ENCODE measurements around the gene POLRMT. TPM values are rescaled to one million over a fixed set of nuclear protein-coding genes. Genes with fewer than 3 reads are reported as not detected.
A peak's percentile ranks its signal among the peaks of the same experiment; 100 is the strongest.
"Not testable (repeated sequence)": the region's sequence is repeated elsewhere in the genome, so short reads cannot be mapped to it uniquely, and the experiment has no call there.

The POLRMT gene
- total RNA-seq, 1 donor from 2014 or later = 14.1 TPM

GRCh38 chr19:676007-676338 lies 42.6 kb upstream of the POLRMT start:
- Histone ChIP-seq H3K27me3 (peaks cover 46% of the 10 kb centered on the region), H3K79me2 (ENCODE audit: low read depth) (no peaks in the 10 kb centered on the region), H3K4me3 (no peak overlapping the region), H3K9ac (no peak overlapping the region), H3K9me3 (ENCODE audit: low read depth) (no peaks in the 10 kb centered on the region), H4K20me1 (ENCODE audit: low read depth) (peaks cover 26% of the 10 kb centered on the region), H3K4me1 (peaks cover 7% of the 10 kb centered on the region), H3K36me3 (no peaks in the 10 kb centered on the region), H3K4me2 (no peak overlapping the region), H2AFZ (replicated peaks) (no peak overlapping the region), H3K27ac (no peak overlapping the region), H3F3A (ENCODE audit: low read depth) (peaks cover 22% of the 10 kb centered on the region)
- DNase-seq (ENCODE audit: low spot score) = no peak
- H3K36me3 Mint-ChIP-seq = no peaks in the 10 kb centered on the region
- peaks cover 9% of the 10 kb centered on the region for H3K4me1 Mint-ChIP-seq
- TF ChIP-seq EZH2phosphoT487 (IDR thresholded peaks at IDR 0.05) (no peak), CTCF (IDR thresholded peaks at IDR 0.05) (no peak), EZH2 (IDR thresholded peaks at IDR 0.05) (no peak)
- H3K4me3 Mint-ChIP-seq = peak overlapping the region; percentile 43
- no peaks in the 10 kb centered on the region for H3K9me3 Mint-ChIP-seq
- H3K27me3 Mint-ChIP-seq (ENCODE audit: insufficient read depth, low read depth) = peaks cover 12% of the 10 kb centered on the region
- no peak overlapping the region for H3K27ac Mint-ChIP-seq

GRCh38 chr19:674282-675151 lies 41.2 kb upstream of the POLRMT start:
- Histone ChIP-seq H3K36me3 (no peaks in the 10 kb centered on the region), H3K4me2 (no peak overlapping the region), H3K27ac (no peak overlapping the region), H3K27me3 (peaks cover 46% of the 10 kb centered on the region), H2AFZ (replicated peaks) (no peak overlapping the region), H3F3A (ENCODE audit: low read depth) (peaks cover 20% of the 10 kb centered on the region), H4K20me1 (ENCODE audit: low read depth) (peaks cover 24% of the 10 kb centered on the region), H3K79me2 (ENCODE audit: low read depth) (no peaks in the 10 kb centered on the region), H3K9me3 (ENCODE audit: low read depth) (no peaks in the 10 kb centered on the region), H3K9ac (no peak overlapping the region), H3K4me1 (peaks cover 5% of the 10 kb centered on the region), H3K4me3 (no peak overlapping the region)
- no peak overlapping the region for H3K27ac Mint-ChIP-seq
- peak overlapping the region; percentile 33 for H3K4me3 Mint-ChIP-seq
- peaks cover 12% of the 10 kb centered on the region for H3K27me3 Mint-ChIP-seq (ENCODE audit: insufficient read depth, low read depth)
- H3K36me3 Mint-ChIP-seq = no peaks in the 10 kb centered on the region
- H3K4me1 Mint-ChIP-seq = peaks cover 9% of the 10 kb centered on the region
- no peaks in the 10 kb centered on the region for H3K9me3 Mint-ChIP-seq
- no peak for DNase-seq (ENCODE audit: low spot score)
- no peak for TF ChIP-seq CTCF (IDR thresholded peaks at IDR 0.05)
- no peak for TF ChIP-seq EZH2phosphoT487 (IDR thresholded peaks at IDR 0.05)
- no peak for TF ChIP-seq EZH2 (IDR thresholded peaks at IDR 0.05)

DNA sequence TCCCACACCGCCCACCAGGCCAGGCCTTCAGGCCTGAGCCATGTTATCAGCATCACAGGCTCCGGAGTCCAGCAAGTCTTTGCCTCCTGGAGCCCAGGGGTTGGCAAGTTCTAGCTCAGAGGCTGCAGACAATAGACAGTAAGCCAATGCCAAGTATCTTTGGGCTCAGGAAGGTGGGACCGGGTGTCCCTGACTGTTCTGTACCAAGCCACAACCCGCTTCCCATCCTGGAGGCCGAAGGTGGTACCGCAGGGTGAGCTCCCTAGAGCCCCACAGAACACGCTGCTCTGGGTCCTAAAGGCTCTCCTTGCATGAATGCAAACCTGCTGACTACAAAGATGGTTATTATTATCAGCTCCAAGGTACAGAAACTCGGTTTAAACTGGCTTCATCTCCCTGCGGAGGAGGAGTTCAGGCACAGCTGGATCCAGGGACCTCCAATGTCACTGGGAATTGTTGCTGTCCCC lies 37.3 kb upstream of the POLRMT start:
- Histone ChIP-seq H3K27me3 (peaks cover 15% of the 10 kb centered on the region), H3K36me3 (no peaks in the 10 kb centered on the region), H3K4me3 (no peak overlapping the region), H3K9ac (no peak overlapping the region), H3K27ac (no peak overlapping the region), H4K20me1 (ENCODE audit: low read depth) (no peaks in the 10 kb centered on the region), H3K4me2 (no peak overlapping the region), H3K4me1 (no peaks in the 10 kb centered on the region), H3F3A (ENCODE audit: low read depth) (peaks cover 5% of the 10 kb centered on the region), H3K9me3 (ENCODE audit: low read depth) (no peaks in the 10 kb centered on the region), H3K79me2 (ENCODE audit: low read depth) (no peaks in the 10 kb centered on the region), H2AFZ (replicated peaks) (no peak overlapping the region)
- H3K4me1 Mint-ChIP-seq = peaks cover 6% of the 10 kb centered on the region
- no peak for TF ChIP-seq EZH2phosphoT487 (IDR thresholded peaks at IDR 0.05)
- no peak for TF ChIP-seq EZH2 (IDR thresholded peaks at IDR 0.05)
- peak; percentile 10 for TF ChIP-seq CTCF (IDR thresholded peaks at IDR 0.05)
- H3K36me3 Mint-ChIP-seq = no peaks in the 10 kb centered on the region
- peaks cover 10% of the 10 kb centered on the region for H3K27me3 Mint-ChIP-seq (ENCODE audit: insufficient read depth, low read depth)
- no peak overlapping the region for H3K4me3 Mint-ChIP-seq
- H3K9me3 Mint-ChIP-seq = peaks cover 5% of the 10 kb centered on the region
- no peak for DNase-seq (ENCODE audit: low spot score)
- H3K27ac Mint-ChIP-seq = no peak overlapping the region

GRCh38 chr19:668675-669434 lies 35.5 kb upstream of the POLRMT start:
- not testable (repeated sequence) for H3F3A ChIP-seq (ENCODE audit: low read depth); H3K79me2 ChIP-seq (ENCODE audit: low read depth); H3K27me3 Mint-ChIP-seq (ENCODE audit: insufficient read depth, low read depth); H3K27ac Mint-ChIP-seq; H3K9me3 ChIP-seq (ENCODE audit: low read depth); H3K9me3 Mint-ChIP-seq; DNase-seq (ENCODE audit: low spot score); H3K4me2 ChIP-seq; H3K27ac ChIP-seq; H2AFZ ChIP-seq (replicated peaks); H3K4me3 ChIP-seq; H3K4me3 Mint-ChIP-seq; H3K9ac ChIP-seq; H4K20me1 ChIP-seq (ENCODE audit: low read depth); H3K4me1 ChIP-seq; H3K36me3 ChIP-seq; H3K36me3 Mint-ChIP-seq; H3K4me1 Mint-ChIP-seq; H3K27me3 ChIP-seq

- DNase-seq (ENCODE audit: low spot score); H3K4me1 ChIP-seq; H3K4me3 ChIP-seq; H2AFZ ChIP-seq (replicated peaks); H3K27me3 Mint-ChIP-seq (ENCODE audit: insufficient read depth, low read depth); H3K27ac ChIP-seq; H3K36me3 Mint-ChIP-seq; H3K9me3 ChIP-seq (ENCODE audit: low read depth); H3K4me3 Mint-ChIP-seq; H3K4me1 Mint-ChIP-seq; H3K9ac ChIP-seq; H3K27ac Mint-ChIP-seq; H3K27me3 ChIP-seq; H3K36me3 ChIP-seq; H3K79me2 ChIP-seq (ENCODE audit: low read depth); H4K20me1 ChIP-seq (ENCODE audit: low read depth); H3K4me2 ChIP-seq; H3K9me3 Mint-ChIP-seq: not testable (repeated sequence)
- peaks cover 11% of the 10 kb centered on the region for H3F3A ChIP-seq (ENCODE audit: low read depth)
Observed at GRCh38 chr19:666985-667573, 33.7 kb upstream of the POLRMT start.

All from neural progenitor cell (in vitro differentiated cells).